ENCODE measurements around the gene SALL2.
A peak's percentile ranks its signal among the peaks of the same experiment; 100 is the strongest.
"Not testable (repeated sequence)": the region's sequence is repeated elsewhere in the genome, so short reads cannot be mapped to it uniquely, and the experiment has no call there.

Gene SALL2

GRCh38 chr14:21525962-21526671 is at the start of gene SALL2:
TSS of gene SALL2 (minus strand) at chr14:21526346. CDS start at chr14:21526127, 219 bp downstream.
- peak; percentile 31 for DNase-seq (ENCODE audit: low read depth, low spot score)

DNA sequence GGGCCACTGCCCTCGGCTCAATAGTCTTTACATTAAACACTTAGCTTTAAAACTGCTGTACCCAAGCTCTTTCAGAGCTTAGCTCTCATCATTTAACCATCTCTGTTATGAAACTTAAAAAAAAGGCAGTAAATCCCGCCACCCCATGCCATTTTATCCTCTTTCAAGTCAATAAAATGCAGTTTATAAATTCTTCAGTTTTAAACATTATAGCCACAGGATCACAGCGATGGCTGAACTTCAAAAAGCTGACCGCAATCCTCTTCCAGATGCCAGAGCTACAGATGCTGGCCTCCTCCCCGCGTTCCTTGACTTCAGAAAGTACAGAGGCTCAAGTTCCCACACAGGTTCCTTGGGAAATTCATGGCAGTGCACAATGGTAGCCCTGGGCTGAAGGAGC is 49.5 kb upstream of the SALL2 start:
- DNase-seq (ENCODE audit: low read depth, low spot score), result no peak

DNA sequence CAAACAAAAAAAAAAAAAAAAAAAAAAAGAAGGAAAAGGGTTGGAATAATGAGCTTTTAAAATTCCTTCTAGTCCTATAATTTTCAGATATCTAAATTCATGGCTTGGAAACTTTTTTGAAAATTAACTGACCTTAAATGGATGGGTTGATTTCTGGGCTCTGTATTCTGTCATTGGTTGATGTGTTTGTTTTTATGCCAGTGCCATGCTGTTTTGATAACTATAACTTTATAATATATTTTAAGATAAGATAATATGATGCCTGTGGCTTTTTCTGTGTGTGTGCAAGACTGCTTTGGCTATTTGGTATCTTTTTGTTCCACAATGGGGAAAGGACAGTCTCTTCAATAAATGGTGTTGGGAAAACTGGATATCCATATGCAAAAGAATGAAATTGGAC is 46.5 kb upstream of the SALL2 start:
- no peak for DNase-seq (ENCODE audit: low read depth, low spot score)

- no peak for DNase-seq (ENCODE audit: low read depth, low spot score)
Observed at GRCh38 chr14:21558703-21559170, 32.6 kb upstream of the SALL2 start.

DNA sequence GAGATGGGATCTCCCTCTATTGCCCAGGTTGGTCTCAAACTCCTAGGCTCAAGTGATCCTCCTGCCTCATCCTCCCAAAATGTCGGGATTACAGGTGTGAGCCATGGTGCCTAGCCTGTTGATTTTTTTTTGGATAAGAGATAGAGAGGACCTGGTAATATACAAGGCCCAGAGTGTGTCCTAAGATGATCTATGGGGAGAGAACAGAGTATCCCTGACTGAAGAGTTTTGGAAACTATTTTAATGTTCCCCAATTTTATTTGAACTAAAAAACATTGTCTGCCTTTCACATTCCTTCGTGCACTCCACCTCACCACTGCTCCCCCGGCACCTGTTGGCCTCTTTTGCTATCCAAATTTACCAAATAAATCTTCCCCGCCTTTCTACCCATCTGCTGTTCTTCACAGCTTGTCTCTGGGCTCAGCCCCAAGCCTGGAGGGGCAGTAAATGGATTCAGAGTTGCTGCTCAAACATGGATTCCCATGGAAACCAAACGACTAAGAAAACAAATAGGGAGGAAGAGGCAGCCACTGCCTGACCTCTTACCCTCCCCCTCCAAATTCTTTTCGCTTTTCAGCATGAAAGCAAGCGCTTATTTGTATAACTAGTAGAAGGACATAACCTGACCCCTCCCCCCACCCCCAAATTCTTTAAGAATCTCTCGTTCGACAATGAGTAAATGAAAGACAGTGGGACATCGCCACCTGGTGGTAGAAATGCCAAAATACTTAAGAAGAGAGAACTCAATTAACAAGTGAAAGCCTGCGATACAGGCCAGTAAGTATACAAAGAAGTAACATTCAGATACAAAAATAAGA is 31.1 kb upstream of the SALL2 start:
- peak; percentile 72 for DNase-seq (ENCODE audit: low read depth, low spot score)

DNA sequence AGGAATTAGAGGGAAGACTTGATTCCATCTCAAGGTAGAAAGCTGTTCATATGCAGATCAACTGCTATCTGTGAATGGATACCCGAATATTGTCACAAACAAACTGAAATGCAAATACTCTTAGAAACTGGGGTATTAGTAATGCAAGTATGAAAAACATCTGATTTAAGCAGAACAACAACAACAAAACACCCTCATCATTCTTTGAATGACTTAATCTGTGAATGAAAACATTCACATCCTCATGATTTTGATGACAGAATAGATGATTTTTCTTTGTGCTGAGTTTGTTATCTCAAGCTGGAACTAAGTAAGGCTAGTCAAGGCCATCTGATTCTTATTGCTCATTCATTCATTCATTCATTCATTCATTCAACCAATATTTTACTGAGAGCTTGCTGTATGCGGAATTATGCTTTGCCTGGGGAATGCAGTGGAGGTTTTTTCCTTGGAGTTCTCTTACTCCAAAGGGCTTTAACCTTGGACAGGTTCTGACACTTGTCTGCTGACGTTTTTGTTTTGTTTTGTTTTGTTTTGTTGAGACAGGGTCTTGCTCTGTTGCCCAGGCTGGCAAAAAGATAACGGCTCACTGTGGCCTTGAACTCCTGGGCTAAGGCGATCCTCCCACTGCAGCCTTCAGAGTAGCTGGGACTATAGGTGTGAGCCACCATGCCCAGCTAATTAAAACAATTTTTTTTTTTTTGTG is 30.4 kb upstream of the SALL2 start:
- DNase-seq (ENCODE audit: low read depth, low spot score), result no peak

GRCh38 chr14:21553266-21553665 is 27.1 kb upstream of the SALL2 start:
- DNase-seq (ENCODE audit: low read depth, low spot score), result no peak

- DNase-seq (ENCODE audit: low read depth, low spot score), result not testable (repeated sequence)
Observed at GRCh38 chr14:21544588-21544987, 18.4 kb upstream of the SALL2 start.

- DNase-seq (ENCODE audit: low read depth, low spot score), result no peak
Observed at GRCh38 chr14:21543963-21544362, 17.8 kb upstream of the SALL2 start.

DNA sequence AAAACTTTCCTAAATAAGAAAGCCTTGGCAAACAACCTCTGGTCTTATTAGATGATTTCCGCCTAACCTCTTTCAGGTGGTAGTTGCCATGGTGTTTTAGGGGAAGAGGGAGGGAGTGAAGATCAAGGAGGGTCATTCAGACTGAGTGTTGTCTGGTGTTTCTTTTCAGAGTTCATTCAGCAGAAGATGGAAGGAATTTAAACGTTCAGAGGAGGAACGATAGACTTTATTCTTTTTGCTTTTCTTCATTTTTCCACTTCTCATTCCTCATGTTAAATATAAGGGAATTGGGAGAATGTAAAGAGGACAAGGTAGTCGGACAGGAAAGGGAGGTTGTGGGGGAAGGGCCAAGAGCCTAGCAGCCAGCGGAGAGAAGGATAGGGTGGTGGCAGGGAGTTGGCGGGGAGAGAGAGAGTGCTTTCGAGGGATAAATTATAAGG is 17.4 kb upstream of the SALL2 start:
- DNase-seq (ENCODE audit: low read depth, low spot score), result no peak

DNA sequence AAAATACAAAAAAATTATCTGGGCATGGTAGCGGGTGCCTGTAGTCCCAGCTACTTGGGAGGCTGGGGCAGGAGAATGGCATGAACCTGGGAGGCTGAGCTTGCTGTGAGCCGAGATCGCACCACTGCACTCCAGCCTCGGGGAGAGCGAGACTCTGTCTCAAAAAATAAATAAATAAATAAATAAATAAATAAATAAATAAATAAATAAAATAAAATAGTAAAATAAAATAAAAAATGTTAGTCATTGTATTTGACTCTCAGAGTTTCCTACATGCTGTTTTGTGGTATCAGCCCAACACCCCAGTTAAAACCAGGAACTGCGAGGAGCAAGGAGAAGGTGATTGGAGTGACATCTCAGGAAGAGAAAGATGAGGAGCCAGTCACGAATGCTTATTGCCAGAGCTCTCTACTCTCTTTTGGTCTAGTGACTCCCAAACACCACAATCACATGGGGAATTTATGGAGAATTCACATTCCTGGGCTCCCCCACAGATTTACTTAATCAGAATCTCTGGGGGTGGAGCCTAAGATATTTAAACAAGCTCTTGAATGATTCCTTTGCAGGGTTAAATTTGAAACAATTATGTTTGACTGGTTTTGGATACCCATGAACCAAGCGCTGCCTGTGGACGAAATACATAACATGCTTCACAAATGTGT is 15.4 kb upstream of the SALL2 start:
- DNase-seq (ENCODE audit: low read depth, low spot score), result no peak

GRCh38 chr14:21539189-21539940 is 13.2 kb upstream of the SALL2 start:
- no peak for DNase-seq (ENCODE audit: low read depth, low spot score)

GRCh38 chr14:21537090-21537424 is 10.9 kb upstream of the SALL2 start:
- DNase-seq (ENCODE audit: low read depth, low spot score), result no peak

GRCh38 chr14:21536418-21537089 is 10.4 kb upstream of the SALL2 start:
- no peak for DNase-seq (ENCODE audit: low read depth, low spot score)

DNA sequence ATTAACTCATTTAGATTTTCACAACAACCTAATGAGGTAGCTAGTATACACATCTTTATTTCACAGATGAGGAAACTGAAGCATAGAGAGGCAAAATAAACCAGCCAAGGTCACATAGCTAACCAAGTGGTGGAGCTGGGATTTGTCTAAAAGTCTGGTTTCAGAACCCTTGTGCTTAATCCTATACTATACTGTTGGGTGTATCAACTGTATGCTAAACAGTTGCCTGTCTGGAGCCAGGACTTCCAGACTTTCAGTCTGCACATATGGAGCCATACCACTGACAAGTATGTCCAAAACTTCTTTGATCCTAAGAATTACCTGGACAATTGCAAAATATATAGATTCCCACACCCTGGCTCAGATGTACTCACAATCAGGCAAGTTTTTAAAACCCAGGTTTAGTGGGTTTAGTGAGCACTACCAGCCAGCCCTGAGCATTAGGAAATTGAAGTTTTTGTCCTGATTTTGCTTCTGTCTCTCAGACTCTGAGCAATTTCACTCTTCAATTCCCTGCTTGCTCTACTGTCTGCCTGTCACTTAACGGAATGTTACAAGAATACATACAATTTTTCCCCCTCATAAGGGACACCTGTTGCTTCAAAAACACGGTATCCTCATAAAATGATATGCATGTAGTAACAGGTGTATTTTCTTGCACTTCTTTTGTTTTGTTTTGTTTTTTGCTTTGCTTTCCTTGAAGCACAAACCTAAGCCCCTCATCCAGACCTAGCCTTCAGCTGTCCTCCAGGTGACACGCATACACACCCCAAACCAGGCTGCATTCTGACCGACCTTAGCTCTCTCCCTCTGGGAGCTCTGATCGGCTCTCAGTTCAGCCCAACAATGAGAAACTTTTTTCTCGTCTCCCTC is 9.6 kb upstream of the SALL2 start:
- no peak for DNase-seq (ENCODE audit: low read depth, low spot score)

GRCh38 chr14:21534576-21534975 is 8.4 kb upstream of the SALL2 start:
- DNase-seq (ENCODE audit: low read depth, low spot score), result no peak

DNA sequence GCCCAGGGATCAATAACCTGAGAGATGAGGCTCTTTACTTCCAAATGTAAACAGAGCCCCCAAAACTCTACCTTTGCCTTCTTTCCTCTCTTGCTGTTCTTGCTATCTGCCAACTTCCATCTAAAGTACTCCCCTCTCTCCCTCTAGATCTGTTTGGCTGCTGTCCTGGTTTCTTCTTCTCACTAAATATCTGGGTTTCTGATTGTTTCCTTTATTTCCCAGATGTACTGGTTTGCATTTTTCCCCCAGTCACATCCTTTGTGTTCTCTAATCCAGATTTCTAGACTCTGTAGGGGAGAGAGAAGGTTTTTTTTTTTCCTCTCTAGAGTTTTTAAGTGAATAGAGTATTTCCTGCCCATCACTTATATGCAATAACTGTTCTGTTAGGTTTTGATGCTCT is 7.1 kb upstream of the SALL2 start:
- DNase-seq (ENCODE audit: low read depth, low spot score), result no peak

- DNase-seq (ENCODE audit: low read depth, low spot score), result no peak
Observed at GRCh38 chr14:21529515-21529914, 3.4 kb upstream of the SALL2 start.
